ENCODE results near the gene ABCF2. TPM values are rescaled to one million over a fixed set of nuclear protein-coding genes. Genes with fewer than 3 reads are reported as not detected.
A peak's percentile ranks its signal among the peaks of the same experiment; 100 is the strongest.

ABCF2 gene
- polyA plus RNA-seq, 1 of the 3 experiments (the other 2 are of a cell fraction) = 75.4 TPM

DNA sequence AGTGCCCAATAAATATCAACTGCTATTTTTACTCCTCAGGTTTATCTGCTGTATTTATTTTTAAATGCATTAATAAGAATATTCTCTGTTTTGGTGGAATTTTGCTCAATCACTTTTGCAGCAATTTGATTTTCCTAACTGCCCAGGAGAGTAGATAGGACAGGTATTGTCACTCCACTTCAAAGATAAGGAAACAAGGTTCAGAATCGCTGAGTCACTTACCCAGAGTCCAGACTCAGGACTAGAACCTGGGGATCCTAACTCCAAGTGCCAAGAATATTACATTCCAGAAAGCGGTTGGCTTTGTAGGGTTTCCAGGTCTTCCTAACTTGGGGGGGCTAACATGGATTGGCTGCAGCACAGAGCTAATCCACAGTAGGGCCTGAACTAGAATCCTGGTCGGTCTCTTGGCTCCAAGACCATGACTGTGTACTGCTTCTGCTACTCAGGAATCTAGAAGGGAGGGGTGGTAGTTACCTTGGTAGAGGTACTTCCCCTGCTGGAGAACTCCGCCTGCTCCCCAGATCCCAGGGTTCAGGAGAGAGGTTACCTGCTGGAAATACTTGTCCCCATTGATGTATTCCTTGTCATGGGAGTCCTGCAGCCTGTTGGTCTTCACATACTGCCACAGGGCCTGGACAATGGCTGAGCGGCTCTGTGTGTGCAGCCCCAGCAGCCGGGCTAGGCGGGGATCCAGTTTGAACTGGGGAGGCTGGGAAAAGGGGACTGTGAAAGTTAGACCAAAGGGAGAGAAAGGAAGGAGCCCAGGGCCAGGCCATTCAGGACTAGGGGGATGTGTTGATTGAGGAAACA lies 14.1 kb upstream of the ABCF2 start (continued):
- TF ChIP-seq, protein P1, sequence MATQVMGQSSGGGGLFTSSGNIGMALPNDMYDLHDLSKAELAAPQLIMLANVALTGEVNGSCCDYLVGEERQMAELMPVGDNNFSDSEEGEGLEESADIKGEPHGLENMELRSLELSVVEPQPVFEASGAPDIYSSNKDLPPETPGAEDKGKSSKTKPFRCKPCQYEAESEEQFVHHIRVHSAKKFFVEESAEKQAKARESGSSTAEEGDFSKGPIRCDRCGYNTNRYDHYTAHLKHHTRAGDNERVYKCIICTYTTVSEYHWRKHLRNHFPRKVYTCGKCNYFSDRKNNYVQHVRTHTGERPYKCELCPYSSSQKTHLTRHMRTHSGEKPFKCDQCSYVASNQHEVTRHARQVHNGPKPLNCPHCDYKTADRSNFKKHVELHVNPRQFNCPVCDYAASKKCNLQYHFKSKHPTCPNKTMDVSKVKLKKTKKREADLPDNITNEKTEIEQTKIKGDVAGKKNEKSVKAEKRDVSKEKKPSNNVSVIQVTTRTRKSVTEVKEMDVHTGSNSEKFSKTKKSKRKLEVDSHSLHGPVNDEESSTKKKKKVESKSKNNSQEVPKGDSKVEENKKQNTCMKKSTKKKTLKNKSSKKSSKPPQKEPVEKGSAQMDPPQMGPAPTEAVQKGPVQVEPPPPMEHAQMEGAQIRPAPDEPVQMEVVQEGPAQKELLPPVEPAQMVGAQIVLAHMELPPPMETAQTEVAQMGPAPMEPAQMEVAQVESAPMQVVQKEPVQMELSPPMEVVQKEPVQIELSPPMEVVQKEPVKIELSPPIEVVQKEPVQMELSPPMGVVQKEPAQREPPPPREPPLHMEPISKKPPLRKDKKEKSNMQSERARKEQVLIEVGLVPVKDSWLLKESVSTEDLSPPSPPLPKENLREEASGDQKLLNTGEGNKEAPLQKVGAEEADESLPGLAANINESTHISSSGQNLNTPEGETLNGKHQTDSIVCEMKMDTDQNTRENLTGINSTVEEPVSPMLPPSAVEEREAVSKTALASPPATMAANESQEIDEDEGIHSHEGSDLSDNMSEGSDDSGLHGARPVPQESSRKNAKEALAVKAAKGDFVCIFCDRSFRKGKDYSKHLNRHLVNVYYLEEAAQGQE (IDR thresholded peaks at IDR 0.05; ENCODE audit: low read depth, low read length) = no peak

DNA sequence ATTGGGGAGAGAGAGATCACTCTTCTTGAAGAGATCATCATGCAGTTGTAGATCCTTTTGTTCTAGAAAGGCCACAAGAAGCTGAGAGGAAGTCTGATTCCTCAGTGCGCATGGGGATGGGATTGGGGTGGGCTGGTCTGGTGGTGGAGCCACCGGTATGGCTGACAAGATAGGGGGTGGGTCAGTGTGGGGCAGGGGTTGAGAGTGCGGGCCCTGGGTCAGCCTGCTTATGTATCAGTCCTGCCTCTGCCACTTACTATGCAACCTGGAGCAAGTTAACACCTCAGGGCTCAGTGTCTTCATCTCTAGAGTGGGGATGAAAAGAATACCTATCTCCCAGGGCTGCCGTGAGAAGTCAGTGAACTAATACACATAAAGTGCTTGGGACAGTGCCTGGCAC lies 13.5 kb upstream of the ABCF2 start:
- peak; percentile 24; the same call in 1 of the 2 replicates for TF ChIP-seq POLR2AphosphoS5 (IDR thresholded peaks at IDR 0.05; ENCODE audit: low read depth, low read length)
- no peak for TF ChIP-seq GABPA (IDR thresholded peaks at IDR 0.05; ENCODE audit: low read depth)
- H3K4me1 ChIP-seq (ENCODE audit: control insufficient read depth in 1 of 2, insufficient read depth in 2 of 2, low read depth in 1 of 2, low read length in 1 of 2) = peaks cover 8 to 18% of the 10 kb centered on the region in 2 experiments; a peak in 3 of 4 replicates
- no peak overlapping the region for H3K9ac ChIP-seq
- H3K9me3 ChIP-seq = no peaks in the 10 kb centered on the region
- ChIA-PET CTCF (interaction anchor here (1.0 to 2.1 kb wide), 4 partner anchors 13 to 29 kb away, joined by 3 to 7 read pairs (median 3); partner anchors contain the start of gene ABCF2), POLR2A (no interaction called here)
- 91% methylated on average over 4 of the region's 4 CpGs for WGBS (ENCODE audit: low lambda C conversion rate)
- DNase-seq = peak; percentile 28
- no peak overlapping the region for H3K4me2 ChIP-seq
- no peak overlapping the region for H3K4me3 ChIP-seq (ENCODE audit: low read depth in 2 of 2, low read length in 1 of 2)
- peaks cover 34 to 74% of the 10 kb centered on the region in 2 experiments for H3K36me3 ChIP-seq (replicated peaks in 1 of 2; ENCODE audit: control insufficient read depth in 1 of 2, insufficient read depth in 2 of 2, low read length in 1 of 2)
- no peaks in the 10 kb centered on the region for H3K9me2 ChIP-seq
- H3K79me2 ChIP-seq (ENCODE audit: insufficient read depth) = peaks cover 53% of the 10 kb centered on the region
- H4K20me1 ChIP-seq (ENCODE audit: insufficient read depth) = peaks cover 62% of the 10 kb centered on the region
- 0 out of 4 replicates have a peak overlapping the region, but pooled peaks of 1 of the 2 experiments have one; percentile 11 for H3K27ac ChIP-seq (ENCODE audit: low read depth in 2 of 2, low read length in 1 of 2)
- H3K27me3 ChIP-seq (ENCODE audit: insufficient read depth) = no peaks in the 10 kb centered on the region
- no peak overlapping the region for H2AFZ ChIP-seq (ENCODE audit: low read depth)
- H3F3A ChIP-seq (replicated peaks; ENCODE audit: insufficient read depth) = peaks cover 42% of the 10 kb centered on the region

DNA sequence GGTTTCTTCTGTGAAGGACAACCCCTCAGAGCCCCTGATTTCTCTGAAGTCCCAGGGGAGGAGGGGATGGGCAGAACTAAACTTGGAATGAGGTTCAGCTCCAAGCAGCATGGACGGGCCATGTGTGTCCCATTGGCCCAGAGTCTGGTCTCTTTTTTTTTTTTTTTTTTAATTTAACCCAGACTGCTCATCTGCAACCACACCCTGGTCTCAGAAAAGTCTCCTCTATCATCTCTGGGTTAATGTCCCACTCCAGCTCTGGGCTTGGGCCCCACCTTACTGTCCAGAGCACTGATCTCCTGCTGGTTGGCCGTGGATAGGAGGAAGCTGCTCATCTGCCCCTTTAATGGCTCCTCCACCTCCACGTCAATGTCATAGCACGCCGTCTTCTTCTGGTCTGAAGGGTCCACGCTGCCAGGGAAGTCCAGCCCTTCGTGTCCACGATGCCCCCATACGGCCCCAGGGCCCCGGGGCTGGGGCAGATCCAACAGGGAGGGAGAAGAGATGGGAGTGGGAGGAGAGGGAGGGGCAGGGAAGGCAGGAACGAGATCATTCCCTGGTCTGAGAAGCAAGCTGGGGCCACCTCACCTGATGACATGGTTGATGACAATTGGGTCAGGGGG lies 12.9 kb upstream of the ABCF2 start:
- TF ChIP-seq GATA2 (CRISPR knock-in tag; IDR thresholded peaks at IDR 0.05) (no peak), TCF12 (IDR thresholded peaks at IDR 0.05) (no peak), FOXJ3 (CRISPR knock-in tag; IDR thresholded peaks at IDR 0.05) (no peak), MEF2A (IDR thresholded peaks at IDR 0.05; ENCODE audit: borderline replicate concordance, low read depth) (no peak), POLR2AphosphoS5 (IDR thresholded peaks at IDR 0.05; ENCODE audit: low read depth, low read length) (no peak), EP300 (IDR thresholded peaks at IDR 0.05; ENCODE audit: borderline replicate concordance in 1 of 2, low read depth in 1 of 2, low read length in 1 of 2) (no peak), MXI1 (IDR thresholded peaks at IDR 0.05; ENCODE audit: low read depth, low read length) (no peak), RCOR1 (IDR thresholded peaks at IDR 0.05; ENCODE audit: low read length) (no peak), EZH2phosphoT487 (IDR thresholded peaks at IDR 0.05; ENCODE audit: borderline replicate concordance, low read depth) (no peak), RAD21 (IDR thresholded peaks at IDR 0.05; ENCODE audit: low read length) (no peak), ELF1 (IDR thresholded peaks at IDR 0.05) (no peak), GABPA (IDR thresholded peaks at IDR 0.05; ENCODE audit: low read depth) (no peak), YY1 (IDR thresholded peaks at IDR 0.05; ENCODE audit: low read depth) (no peak)
- TF ChIP-seq, protein P2, sequence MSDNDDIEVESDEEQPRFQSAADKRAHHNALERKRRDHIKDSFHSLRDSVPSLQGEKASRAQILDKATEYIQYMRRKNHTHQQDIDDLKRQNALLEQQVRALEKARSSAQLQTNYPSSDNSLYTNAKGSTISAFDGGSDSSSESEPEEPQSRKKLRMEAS (IDR thresholded peaks at IDR 0.05; ENCODE audit: low read depth) = no peak
- CTCF ChIA-PET = interaction anchor here (0.7 to 2.1 kb wide), 7 partner anchors 9 to 520 kb away, joined by 3 to 7 read pairs (median 3); partner anchors contain the start of gene ABCF2

More for the DNA sequence above, 12.9 kb upstream of the ABCF2 start:
- peaks cover 58% of the 10 kb centered on the region for H3K79me2 ChIP-seq (ENCODE audit: insufficient read depth)
- H2AFZ ChIP-seq (ENCODE audit: low read depth) = no peak overlapping the region
- H3K4me1 ChIP-seq (ENCODE audit: control insufficient read depth in 1 of 2, insufficient read depth in 2 of 2, low read depth in 1 of 2, low read length in 1 of 2) = peaks cover 5 to 13% of the 10 kb centered on the region in 2 experiments; a peak in 3 of 4 replicates
- H3K27ac ChIP-seq (ENCODE audit: low read depth in 2 of 2, low read length in 1 of 2) = no peak overlapping the region
- H3K9me3 ChIP-seq = no peaks in the 10 kb centered on the region
- WGBS (ENCODE audit: low lambda C conversion rate) = 90% methylated on average over 11 of the region's 11 CpGs
- H3K27me3 ChIP-seq (ENCODE audit: insufficient read depth) = no peaks in the 10 kb centered on the region
- POLR2A ChIA-PET = no interaction called here
- no peaks in the 10 kb centered on the region for H3K9me2 ChIP-seq
- H3F3A ChIP-seq (replicated peaks; ENCODE audit: insufficient read depth) = peaks cover 42% of the 10 kb centered on the region
- H3K4me2 ChIP-seq = no peak overlapping the region
- peaks cover 39 to 80% of the 10 kb centered on the region in 2 experiments for H3K36me3 ChIP-seq (replicated peaks in 1 of 2; ENCODE audit: control insufficient read depth in 1 of 2, insufficient read depth in 2 of 2, low read length in 1 of 2)
- DNase-seq = peak; percentile 25
- H3K4me3 ChIP-seq (ENCODE audit: low read depth in 2 of 2, low read length in 1 of 2) = no peak overlapping the region
- no peak overlapping the region for H3K9ac ChIP-seq
- peaks cover 65% of the 10 kb centered on the region for H4K20me1 ChIP-seq (ENCODE audit: insufficient read depth)

Data from SK-N-SH (cell line).